Peyer's patch (tissue), 4 donors: ENCODE measurements around the gene NR1D1. TPM values are rescaled to one million over a fixed set of nuclear protein-coding genes. Genes with fewer than 3 reads are reported as not detected.
A peak's percentile ranks its signal among the peaks of the same experiment; 100 is the strongest.

ENCODE experiments used
- DNase-seq, 3 donors: peaks; one replicate each; pipeline ENCODE4 v3.0.0-alpha.2; 2017 to 2019
- H3K27ac ChIP-seq, 4 donors: fragments of 200-600 bp; sonication (generic); one replicate each; pipeline ENCODE4 v1.5.1; 2016 to 2019
- H3K27me3 ChIP-seq, 2 donors: fragments of 200-600 bp; sonication (generic); one replicate each; pipeline ENCODE4 v1.5.1; 2019
- H3K36me3 ChIP-seq, 3 donors: fragments of 200-600 bp; sonication (generic); one replicate each; pipeline ENCODE4 v1.5.1; 2016 to 2019
- H3K4me1 ChIP-seq, 4 donors: fragments of 200-600 bp; sonication (generic); one replicate each; pipeline ENCODE4 v1.5.1; 2016 to 2019
- H3K4me3 ChIP-seq, 4 donors: fragments of 200-600 bp; sonication (generic); 1 replicate in 3 of 4; 2 replicates in 1 of 4; pipeline ENCODE4 v1.5.1; 2016 to 2019; ENCODE audit warnings: mild to moderate bottlenecking in 1 of 4
- H3K9me3 ChIP-seq, 4 donors: fragments of 200-600 bp; sonication (generic); one replicate each; pipeline ENCODE4 v1.5.1; 2016 to 2019; ENCODE audit warnings: mild to moderate bottlenecking in 1 of 4
- POLR2A ChIP-seq, 2 donors: fragments of 450-650 bp; IDR thresholded peaks; one replicate each; pipeline ENCODE4 v1.5.1; 2017; ENCODE audit warnings: antibody characterized with exemption in 2 of 2, mild to moderate bottlenecking in 2 of 2, moderate library complexity in 2 of 2
- total RNA-seq, 4 donors: library from RNA; depleted of rRNA; stranded (reverse); fragments of >200 nt; gene quantifications; one replicate each; pipeline ENCODE4 v1.1.0, GENCODE V29; 2016
- TF ChIP-seq, protein P1 (sequence below), 6 experiments: fragments of 450-650 bp in 4 of 6; fragments of 200-600 bp in 2 of 6; sonication (generic) in 1 of 6; IDR thresholded peaks; one replicate each; pipeline ENCODE4 v1.5.1; 2017 to 2019; ENCODE audit warnings: antibody characterized with exemption in 6 of 6, mild to moderate bottlenecking in 3 of 6, moderate library complexity in 1 of 6

The NR1D1 gene
- total RNA-seq, 4 donors from 2014 or later, result 13.2 to 38.8 (median 18.9) TPM

DNA sequence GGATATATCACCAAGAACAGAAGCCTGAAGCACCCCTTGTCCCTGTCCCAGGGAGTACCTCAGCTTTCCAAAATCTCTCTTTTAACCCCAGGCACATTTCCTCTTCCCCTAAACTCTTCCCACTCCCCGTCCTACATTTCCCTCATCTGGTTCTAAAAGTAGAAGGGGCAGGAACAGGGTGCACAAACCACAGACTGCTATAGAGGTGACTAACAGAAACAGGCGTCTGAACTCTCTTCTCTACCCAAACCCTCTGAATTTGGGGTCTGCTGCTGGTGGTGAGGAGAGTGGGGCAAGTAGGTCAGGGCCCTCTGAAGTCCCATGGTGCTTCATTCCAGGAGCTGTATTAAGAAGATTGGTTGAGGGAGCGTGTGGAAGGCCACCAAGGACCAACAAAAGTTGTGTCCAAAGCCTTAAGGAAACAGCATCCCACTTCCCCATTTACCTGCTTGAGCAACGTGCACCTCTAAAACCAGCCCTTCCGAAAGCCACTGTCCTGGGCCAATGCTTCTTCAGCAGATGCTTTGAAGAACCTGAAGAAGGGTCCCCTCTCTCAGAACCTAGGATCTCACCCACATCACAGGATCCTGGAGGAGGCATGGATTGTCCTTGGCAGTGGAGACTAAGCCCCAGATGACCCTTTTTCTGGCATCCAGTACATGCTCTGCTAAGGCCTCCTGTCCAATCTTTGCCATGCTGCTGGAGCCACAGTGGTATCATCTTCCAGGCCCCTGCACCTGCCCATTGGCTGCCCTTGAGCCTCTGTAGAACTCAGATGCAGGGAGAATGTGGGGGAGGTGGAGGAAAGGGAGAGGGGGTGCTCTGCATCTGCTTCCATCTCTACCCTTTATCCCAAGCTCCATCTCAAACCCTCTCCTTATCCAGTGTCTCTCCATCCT, 5.7 kb upstream of the NR1D1 start:
- no peak for DNase-seq
- Histone ChIP-seq H3K36me3 (no peaks in the 10 kb centered on the region), H3K4me3 (no peak overlapping the region), H3K9me3 (no peaks in the 10 kb centered on the region), H3K27me3 (no peaks in the 10 kb centered on the region), H3K27ac (peak overlapping the region; percentile 79 to 98 (median 85)), H3K4me1 (peaks cover 29 to 96% (median 38%) of the 10 kb centered on the region in 4 donors)
- TF ChIP-seq, protein P1, sequence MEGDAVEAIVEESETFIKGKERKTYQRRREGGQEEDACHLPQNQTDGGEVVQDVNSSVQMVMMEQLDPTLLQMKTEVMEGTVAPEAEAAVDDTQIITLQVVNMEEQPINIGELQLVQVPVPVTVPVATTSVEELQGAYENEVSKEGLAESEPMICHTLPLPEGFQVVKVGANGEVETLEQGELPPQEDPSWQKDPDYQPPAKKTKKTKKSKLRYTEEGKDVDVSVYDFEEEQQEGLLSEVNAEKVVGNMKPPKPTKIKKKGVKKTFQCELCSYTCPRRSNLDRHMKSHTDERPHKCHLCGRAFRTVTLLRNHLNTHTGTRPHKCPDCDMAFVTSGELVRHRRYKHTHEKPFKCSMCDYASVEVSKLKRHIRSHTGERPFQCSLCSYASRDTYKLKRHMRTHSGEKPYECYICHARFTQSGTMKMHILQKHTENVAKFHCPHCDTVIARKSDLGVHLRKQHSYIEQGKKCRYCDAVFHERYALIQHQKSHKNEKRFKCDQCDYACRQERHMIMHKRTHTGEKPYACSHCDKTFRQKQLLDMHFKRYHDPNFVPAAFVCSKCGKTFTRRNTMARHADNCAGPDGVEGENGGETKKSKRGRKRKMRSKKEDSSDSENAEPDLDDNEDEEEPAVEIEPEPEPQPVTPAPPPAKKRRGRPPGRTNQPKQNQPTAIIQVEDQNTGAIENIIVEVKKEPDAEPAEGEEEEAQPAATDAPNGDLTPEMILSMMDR (IDR thresholded peaks at IDR 0.05), result no peak
- TF ChIP-seq POLR2A (IDR thresholded peaks at IDR 0.05), result no peak

DNA sequence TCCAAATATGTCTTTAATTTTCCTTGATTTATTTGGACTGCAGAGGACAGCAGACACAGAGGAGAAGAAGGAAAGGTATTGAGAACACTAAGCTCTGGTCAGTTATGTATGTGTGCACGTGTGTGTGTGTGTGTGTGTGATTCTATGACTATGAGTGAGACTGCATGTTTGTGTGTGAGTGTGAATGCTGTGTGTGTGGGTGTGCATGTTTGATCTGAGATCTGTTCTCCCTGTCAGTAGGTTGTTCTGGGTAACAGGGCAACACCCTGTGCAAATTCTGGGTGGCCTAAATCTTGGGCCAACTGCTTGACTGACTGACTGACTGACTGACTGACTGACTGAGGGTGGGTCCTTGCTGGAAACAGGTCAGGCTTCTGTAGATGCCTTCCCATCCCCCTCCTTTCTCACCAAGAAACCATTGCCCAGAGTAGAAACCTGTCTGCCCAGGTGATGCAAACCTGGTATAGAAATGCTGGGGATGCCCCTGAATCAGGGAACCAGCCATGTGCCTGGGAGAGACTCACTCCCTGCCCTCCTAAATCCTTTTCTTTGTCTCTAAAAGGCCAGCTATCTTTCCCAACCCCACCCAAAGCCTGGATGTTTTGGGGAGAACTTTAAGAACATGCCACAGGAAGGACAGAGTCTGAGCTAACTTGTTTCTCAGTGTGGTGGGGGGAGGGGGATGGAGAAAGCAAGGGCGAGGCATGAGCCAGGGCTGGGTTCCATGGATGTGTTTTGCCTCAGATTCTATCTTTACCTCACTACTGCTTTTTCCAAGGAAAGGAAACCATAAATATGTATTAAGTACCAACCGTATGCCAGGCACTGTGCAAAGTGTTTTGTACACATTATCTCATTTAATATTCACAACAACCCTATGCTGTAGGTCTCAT, 4.5 kb upstream of the NR1D1 start:
- Histone ChIP-seq H3K27ac (peak overlapping the region; percentile 79 to 98 (median 85)), H3K9me3 (peaks cover 0 to 3% (median 0%) of the 10 kb centered on the region in 4 donors), H3K36me3 (no peaks in the 10 kb centered on the region), H3K4me3 (no peak overlapping the region), H3K4me1 (peaks cover 29 to 88% (median 32%) of the 10 kb centered on the region in 4 donors), H3K27me3 (no peaks in the 10 kb centered on the region)
- no peak for DNase-seq
- TF ChIP-seq, protein P1 (IDR thresholded peaks at IDR 0.05), result no peak
- no peak for TF ChIP-seq POLR2A (IDR thresholded peaks at IDR 0.05)

DNA sequence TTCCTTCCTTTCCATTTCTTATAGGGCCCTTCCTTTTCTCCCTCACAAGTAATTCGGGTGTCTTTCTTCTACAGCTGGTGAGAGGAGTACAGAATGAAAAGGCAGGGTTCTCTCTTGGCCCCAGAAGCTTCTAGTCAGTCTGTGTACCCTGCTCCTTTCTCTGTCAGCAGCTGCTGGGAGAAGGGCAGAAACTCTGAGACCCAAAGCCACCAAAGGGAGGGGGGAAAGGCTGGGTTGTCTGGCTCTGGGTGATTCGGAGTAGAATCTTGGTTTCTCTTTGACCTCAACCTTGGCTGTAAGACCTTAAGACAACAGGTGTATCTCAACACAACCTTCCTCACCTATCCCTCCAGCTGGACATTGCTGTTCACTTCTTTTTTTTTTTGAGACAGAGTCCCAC, 3.3 kb upstream of the NR1D1 start:
- peaks cover 21 to 76% (median 26%) of the 10 kb centered on the region in 4 donors for H3K4me1 ChIP-seq
- peaks cover 0 to 3% (median 0%) of the 10 kb centered on the region in 4 donors for H3K9me3 ChIP-seq
- TF ChIP-seq, protein P1 (IDR thresholded peaks at IDR 0.05), result no peak
- TF ChIP-seq POLR2A (IDR thresholded peaks at IDR 0.05), result no peak

DNA sequence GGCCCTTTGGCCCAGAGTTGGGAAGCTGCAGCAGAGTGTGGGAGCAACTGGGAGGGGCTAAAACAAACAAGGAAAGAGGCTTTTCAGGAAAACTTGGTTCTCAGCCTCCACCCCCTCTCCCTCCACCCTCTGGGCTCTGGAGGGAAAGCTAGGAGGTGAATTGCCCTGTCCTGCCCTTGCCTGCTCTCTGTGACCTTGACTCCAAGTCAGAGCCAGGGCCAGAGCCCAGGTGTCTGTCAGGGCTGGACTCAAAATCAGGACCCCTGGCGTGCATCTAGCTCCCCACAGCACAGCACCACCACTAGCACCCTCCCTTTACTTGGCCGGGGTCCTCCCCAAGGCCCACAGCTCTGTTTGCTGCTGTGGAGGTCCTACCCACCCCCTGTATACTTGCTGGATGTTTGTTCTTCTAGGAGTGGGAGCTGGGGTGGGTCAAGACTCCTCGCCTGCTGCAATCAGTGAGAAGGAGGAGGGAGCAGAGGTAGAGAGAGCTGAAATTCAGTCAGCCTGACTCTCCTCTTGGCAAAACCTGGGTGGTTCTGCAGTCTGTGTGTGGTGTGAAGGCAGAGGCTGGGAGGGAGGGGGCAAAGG, 2.8 kb upstream of the NR1D1 start:
- TF ChIP-seq POLR2A (IDR thresholded peaks at IDR 0.05), result no peak
- TF ChIP-seq, protein P1 (IDR thresholded peaks at IDR 0.05), result no peak
- Histone ChIP-seq H3K36me3 (no peaks in the 10 kb centered on the region), H3K27ac (peak overlapping the region; percentile 61 to 98 (median 80)), H3K4me3 (no peak overlapping the region), H3K9me3 (peaks cover 0 to 3% (median 0%) of the 10 kb centered on the region in 4 donors), H3K27me3 (no peaks in the 10 kb centered on the region), H3K4me1 (peaks cover 17 to 77% (median 24%) of the 10 kb centered on the region in 4 donors)
- no peak for DNase-seq

More for the DNA sequence above, 3.3 kb upstream of the NR1D1 start:
- Histone ChIP-seq H3K36me3 (no peaks in the 10 kb centered on the region), H3K27me3 (no peaks in the 10 kb centered on the region), H3K27ac (peak overlapping the region; percentile 61 to 98 (median 80)), H3K4me3 (no peak overlapping the region)
- no peak for DNase-seq
